OCI-LY3 (cell line): ENCODE measurements around the gene ATF7IP2.

Experiments
- H2AFZ ChIP-seq: fragments of 200-600, 300-600 bp; shearing (Covaris generic); 2 replicates; pipeline ENCODE4 v1.6.0; 2014; ENCODE audit warnings: antibody characterized with exemption, low read depth, low read length
- H3K27ac ChIP-seq: fragments of 200-600, 300-600 bp; sonication (generic); 2 replicates; pipeline ENCODE4 v1.5.1; 2014; ENCODE audit warnings: mild to moderate bottlenecking, low read length, moderate library complexity, mixed read lengths
- H3K27me3 ChIP-seq: fragments of 200-600, 300-600 bp; sonication (generic); 2 replicates; pipeline ENCODE4 v1.6.1; 2014; ENCODE audit warnings: low read depth, low read length, mixed read lengths
- H3K36me3 ChIP-seq: fragments of 200-600, 300-600 bp; sonication (generic); replicated peaks from 2 replicates; pipeline ENCODE3; 2014; ENCODE audit warnings: low read depth, low read length, mixed read lengths
- H3K4me1 ChIP-seq: fragments of 300-600, 200-600 bp; sonication (generic); 2 replicates; pipeline ENCODE4 v1.6.1; 2014; ENCODE audit warnings: low read length, mixed read lengths
- H3K4me2 ChIP-seq: fragments of 200-600, 300-600 bp; sonication (generic); 2 replicates; pipeline ENCODE4 v1.6.1; 2014; ENCODE audit warnings: low read length, mixed read lengths
- H3K4me3 ChIP-seq: fragments of 300-600, 200-600 bp; sonication (generic); 2 replicates; pipeline ENCODE4 v1.5.1; 2014; ENCODE audit warnings: antibody characterized with exemption, mild to moderate bottlenecking, low read length, moderate library complexity
- H3K79me2 ChIP-seq: fragments of 300-600, 200-600 bp; shearing (Covaris generic); 2 replicates; pipeline ENCODE4 v1.6.1; 2014; ENCODE audit warnings: mild to moderate bottlenecking, low read length, mixed read lengths
- H3K9ac ChIP-seq: fragments of 300-600, 200-600 bp; shearing (Covaris generic); 2 replicates; pipeline ENCODE4 v1.6.0; 2014; ENCODE audit warnings: mild to moderate bottlenecking, low read length, moderate library complexity
- H3K9me3 ChIP-seq: fragments of 200-600, 300-600 bp; shearing (Covaris generic); 2 replicates; pipeline ENCODE4 v1.6.1; 2014; ENCODE audit warnings: low read length, mixed read lengths; ENCODE audit not compliant: insufficient read depth
- H4K20me1 ChIP-seq: fragments of 200-600, 300-600 bp; sonication (generic); 2 replicates; pipeline ENCODE4 v1.6.1; 2016; ENCODE audit warnings: low read length, mixed read lengths; ENCODE audit not compliant: insufficient read depth
- EZH2phosphoT487 ChIP-seq: fragments of 200-600 bp; shearing (Covaris generic); IDR thresholded peaks from 2 replicates; pipeline ENCODE4 v1.6.1; 2018; ENCODE audit warnings: antibody characterized with exemption, mixed run types, low read depth
- TF ChIP-seq, protein P1 (sequence below): fragments of 200-600, 300-600 bp; sonication (generic); IDR thresholded peaks from 2 replicates; pipeline ENCODE4 v1.5.1; 2014; ENCODE audit warnings: antibody characterized with exemption, low read length, low read depth

Gene ATF7IP2

DNA sequence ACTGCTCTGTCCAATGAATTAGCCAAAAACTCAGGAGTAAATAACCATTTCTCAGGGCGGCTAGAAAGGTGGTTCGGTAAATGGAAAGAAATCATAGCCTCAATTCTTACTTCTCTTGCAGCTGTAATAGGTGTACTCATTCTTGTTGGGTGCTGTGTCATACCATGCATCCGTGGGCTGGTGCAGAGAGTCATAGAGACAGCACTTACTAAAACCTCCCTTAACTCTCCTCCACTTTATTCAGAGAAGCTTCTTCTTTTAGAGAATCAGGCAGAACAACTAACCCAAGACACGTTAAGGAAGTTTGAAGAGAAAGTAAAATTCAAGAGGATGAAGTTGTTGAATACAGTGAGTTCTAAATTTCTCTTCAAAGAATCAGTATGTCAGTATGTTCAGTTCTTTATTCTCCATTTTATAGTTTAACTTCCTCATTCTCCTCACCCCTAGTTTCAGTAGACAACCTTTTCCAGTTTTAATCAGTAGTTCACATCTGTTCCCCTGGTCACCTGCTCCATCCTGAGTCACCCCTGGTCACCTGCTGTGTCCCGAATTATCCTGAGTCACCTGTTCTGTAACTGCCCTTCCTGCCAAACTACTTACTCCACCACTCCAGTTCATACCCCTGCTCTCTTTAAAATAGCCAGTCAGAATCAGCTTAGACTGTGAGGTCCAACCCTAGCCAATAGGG is 108.6 kb downstream of the ATF7IP2 start:
- Histone ChIP-seq H4K20me1 (no peaks in the 10 kb centered on the region), H3K36me3 (peaks cover 3% of the 10 kb centered on the region), H3K4me1 (peaks cover 7% of the 10 kb centered on the region; the same call in 1 of the 2 replicates), H3K27ac (peak overlapping the region; percentile 54), H3K9me3 (peaks cover 10% of the 10 kb centered on the region; the same call in 1 of the 2 replicates), H3K79me2 (no peaks in the 10 kb centered on the region), H3K9ac (no peak overlapping the region), H3K4me2 (no peak overlapping the region), H3K4me3 (no peak overlapping the region), H2AFZ (no peak overlapping the region), H3K27me3 (no peaks in the 10 kb centered on the region)
- no peak for TF ChIP-seq EZH2phosphoT487
- TF ChIP-seq, protein P1, sequence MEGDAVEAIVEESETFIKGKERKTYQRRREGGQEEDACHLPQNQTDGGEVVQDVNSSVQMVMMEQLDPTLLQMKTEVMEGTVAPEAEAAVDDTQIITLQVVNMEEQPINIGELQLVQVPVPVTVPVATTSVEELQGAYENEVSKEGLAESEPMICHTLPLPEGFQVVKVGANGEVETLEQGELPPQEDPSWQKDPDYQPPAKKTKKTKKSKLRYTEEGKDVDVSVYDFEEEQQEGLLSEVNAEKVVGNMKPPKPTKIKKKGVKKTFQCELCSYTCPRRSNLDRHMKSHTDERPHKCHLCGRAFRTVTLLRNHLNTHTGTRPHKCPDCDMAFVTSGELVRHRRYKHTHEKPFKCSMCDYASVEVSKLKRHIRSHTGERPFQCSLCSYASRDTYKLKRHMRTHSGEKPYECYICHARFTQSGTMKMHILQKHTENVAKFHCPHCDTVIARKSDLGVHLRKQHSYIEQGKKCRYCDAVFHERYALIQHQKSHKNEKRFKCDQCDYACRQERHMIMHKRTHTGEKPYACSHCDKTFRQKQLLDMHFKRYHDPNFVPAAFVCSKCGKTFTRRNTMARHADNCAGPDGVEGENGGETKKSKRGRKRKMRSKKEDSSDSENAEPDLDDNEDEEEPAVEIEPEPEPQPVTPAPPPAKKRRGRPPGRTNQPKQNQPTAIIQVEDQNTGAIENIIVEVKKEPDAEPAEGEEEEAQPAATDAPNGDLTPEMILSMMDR: no peak

DNA sequence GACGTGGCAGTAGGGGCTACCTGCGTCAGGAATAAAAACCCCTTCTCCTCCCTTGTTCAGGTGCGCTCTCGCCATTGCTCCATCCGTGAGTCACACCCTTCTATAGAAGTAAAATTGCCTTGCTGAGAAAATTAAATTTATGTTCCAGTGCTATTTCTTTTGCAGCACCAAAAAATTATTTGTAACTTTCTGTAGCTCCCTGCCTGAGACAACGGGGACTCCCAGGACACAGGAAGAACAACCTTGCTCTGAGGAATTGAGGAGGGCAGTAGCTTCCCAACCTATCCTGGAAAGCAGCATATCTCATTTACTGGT is 109.1 kb downstream of the ATF7IP2 start:
- Histone ChIP-seq H3K4me2 (no peak overlapping the region), H3K4me1 (peaks cover 7% of the 10 kb centered on the region; the same call in 1 of the 2 replicates), H3K4me3 (no peak overlapping the region), H4K20me1 (no peaks in the 10 kb centered on the region), H3K36me3 (peaks cover 3% of the 10 kb centered on the region), H3K9me3 (peaks cover 10% of the 10 kb centered on the region; the same call in 1 of the 2 replicates), H3K27ac (peak overlapping the region; percentile 54), H3K27me3 (no peaks in the 10 kb centered on the region), H2AFZ (no peak overlapping the region), H3K79me2 (no peaks in the 10 kb centered on the region), H3K9ac (no peak overlapping the region)
- TF ChIP-seq, protein P1: no peak
- TF ChIP-seq EZH2phosphoT487: no peak

DNA sequence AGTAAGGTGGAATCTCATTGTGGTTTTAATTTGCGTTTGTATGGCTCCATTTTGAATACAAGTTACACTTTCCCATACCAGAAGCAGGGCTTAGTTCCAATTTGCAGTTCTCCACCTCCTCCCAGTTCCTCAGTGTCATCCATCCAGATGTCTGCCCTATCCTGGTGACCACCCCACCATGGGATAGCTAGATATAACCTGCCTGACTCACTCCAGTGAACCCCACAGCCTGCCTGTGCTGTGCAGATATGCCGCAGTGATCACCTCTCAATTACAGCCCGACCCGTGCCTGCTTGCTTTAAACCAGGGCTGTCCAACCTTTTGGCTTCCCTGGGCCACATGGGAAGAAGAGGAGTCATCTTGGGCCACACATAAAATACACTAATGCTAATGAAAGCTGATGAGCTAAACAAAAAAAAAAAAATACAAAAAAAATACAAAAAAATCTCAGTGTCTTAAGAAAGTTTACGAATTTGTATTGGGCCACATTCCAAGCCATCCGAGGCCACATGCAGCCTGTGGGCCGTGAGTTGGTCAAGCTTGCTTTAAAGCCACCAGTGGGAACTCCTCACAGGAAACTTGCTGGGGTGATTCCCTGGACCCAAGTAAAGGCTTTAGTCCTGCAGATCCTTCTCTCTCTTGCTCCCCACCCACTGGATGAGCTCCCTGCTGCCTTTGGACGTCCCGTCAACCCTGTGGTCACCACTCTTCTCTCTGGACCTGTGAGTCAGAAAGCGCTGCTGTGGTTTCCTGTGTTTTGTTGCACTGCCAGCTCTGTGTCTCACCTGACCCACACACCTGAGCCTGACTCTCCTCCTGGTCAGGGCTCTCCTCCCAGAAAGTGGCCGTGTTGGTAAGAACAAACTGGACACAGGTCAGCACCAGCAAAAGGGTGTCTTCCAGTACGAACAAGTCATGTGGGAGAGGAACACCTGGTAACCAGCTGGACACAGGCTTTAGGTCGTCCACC is 111.6 kb downstream of the ATF7IP2 start:
- Histone ChIP-seq H3K4me1 (peaks cover 7% of the 10 kb centered on the region; the same call in 1 of the 2 replicates), H3K4me2 (no peak overlapping the region), H3K79me2 (no peaks in the 10 kb centered on the region), H3K9me3 (peaks cover 10% of the 10 kb centered on the region; the same call in 1 of the 2 replicates), H4K20me1 (no peaks in the 10 kb centered on the region), H3K9ac (no peak overlapping the region), H3K27ac (no peak overlapping the region), H2AFZ (no peak overlapping the region), H3K27me3 (no peaks in the 10 kb centered on the region), H3K36me3 (peaks cover 3% of the 10 kb centered on the region), H3K4me3 (no peak overlapping the region)
- TF ChIP-seq, protein P1: no peak
- no peak for TF ChIP-seq EZH2phosphoT487

DNA sequence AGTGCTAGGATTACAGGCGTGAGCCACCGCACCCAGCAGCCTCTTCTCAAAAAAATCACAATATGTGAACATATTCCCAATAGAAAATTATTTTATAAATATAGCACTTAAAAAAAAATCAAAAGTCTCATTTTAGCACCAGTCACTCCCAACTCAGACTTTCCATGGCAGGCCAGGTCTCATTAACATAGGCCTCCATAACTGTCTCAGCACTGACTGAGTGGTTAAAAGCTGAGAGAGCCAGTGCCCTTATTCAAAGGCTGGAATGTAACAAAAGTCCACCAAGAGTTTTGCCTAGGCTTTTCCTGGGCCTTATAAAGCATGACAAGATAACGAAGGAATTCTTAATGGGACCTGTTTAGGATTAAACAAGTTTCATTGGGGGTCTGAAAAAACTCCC is 114.7 kb downstream of the ATF7IP2 start:
- Histone ChIP-seq H3K4me2 (no peak overlapping the region), H3K4me3 (no peak overlapping the region), H3K9me3 (no peaks in the 10 kb centered on the region), H3K36me3 (no peaks in the 10 kb centered on the region), H3K4me1 (no peaks in the 10 kb centered on the region), H3K27me3 (no peaks in the 10 kb centered on the region), H2AFZ (no peak overlapping the region), H4K20me1 (no peaks in the 10 kb centered on the region), H3K9ac (no peak overlapping the region), H3K79me2 (no peaks in the 10 kb centered on the region), H3K27ac (no peak overlapping the region)
- TF ChIP-seq, protein P1: no peak
- TF ChIP-seq EZH2phosphoT487: no peak
